Endodermal cell (in vitro differentiated cells): ENCODE results near the gene IST1. TPM values are rescaled to one million over a fixed set of nuclear protein-coding genes. Genes with fewer than 3 reads are reported as not detected.

ENCODE experiments used
- DNase-seq: peaks from one replicate; pipeline ENCODE4 v3.0.0-alpha.2; 2017
- H3K27ac ChIP-seq: 2 replicates; pipeline ENCODE4 v1.5.1; 2013; ENCODE audit warnings: mild to moderate bottlenecking, low read depth, low read length, moderate library complexity
- H3K27me3 ChIP-seq: 2 replicates; pipeline ENCODE4 v1.6.1; 2013; ENCODE audit warnings: mild to moderate bottlenecking, low read length, moderate library complexity; ENCODE audit not compliant: insufficient read depth, control insufficient read depth, poor library complexity, severe bottlenecking
- H3K36me3 ChIP-seq: 2 replicates; pipeline ENCODE4 v1.7.0; 2013; ENCODE audit warnings: mild to moderate bottlenecking, low read length, moderate library complexity; ENCODE audit not compliant: control insufficient read depth, insufficient read depth
- H3K4me1 ChIP-seq: one replicate; pipeline ENCODE4 v1.7.0; 2013; ENCODE audit warnings: low read length; ENCODE audit not compliant: control insufficient read depth, insufficient read depth
- H3K4me3 ChIP-seq: 2 replicates; pipeline ENCODE4 v1.5.1; 2013; ENCODE audit warnings: mild to moderate bottlenecking, low read length, moderate library complexity
- H3K9ac ChIP-seq: 2 replicates; pipeline ENCODE4 v1.6.1; 2013; ENCODE audit warnings: mild to moderate bottlenecking, low read length, moderate library complexity; ENCODE audit not compliant: poor library complexity, severe bottlenecking; ENCODE audit errors: extremely low read depth
- H3K9me3 ChIP-seq: 2 replicates; pipeline ENCODE4 v1.6.1; 2013; ENCODE audit warnings: mild to moderate bottlenecking, low read length, moderate library complexity; ENCODE audit not compliant: control insufficient read depth
- H3K27ac Mint-ChIP-seq: 2 replicates; pipeline ENCODE4 v1.8.0; 2020; ENCODE audit warnings: mixed read lengths
- H3K27me3 Mint-ChIP-seq: 2 replicates; pipeline ENCODE4 v1.8.0; 2021; ENCODE audit warnings: mild to moderate bottlenecking, mixed read lengths; ENCODE audit not compliant: insufficient read depth
- H3K36me3 Mint-ChIP-seq: 2 replicates; pipeline ENCODE4 v1.8.0; 2020; ENCODE audit warnings: low read depth, mixed read lengths
- H3K4me1 Mint-ChIP-seq: 2 replicates; pipeline ENCODE4 v1.8.0; 2020; ENCODE audit warnings: mixed read lengths
- H3K4me3 Mint-ChIP-seq: 2 replicates; pipeline ENCODE4 v1.8.0; 2020; ENCODE audit warnings: mild to moderate bottlenecking, moderate library complexity, mixed read lengths
- H3K9me3 Mint-ChIP-seq: 2 replicates; pipeline ENCODE4 v1.8.0; 2020; ENCODE audit warnings: mild to moderate bottlenecking, mixed read lengths
- WGBS, 2 experiments: methylation state at CpG; one replicate each; pipeline versions ENCODE4 v1.1.5 to v1.1.7; 2013; ENCODE audit warnings: missing lambda C conversion rate in 2 of 2, mixed read lengths in 1 of 2; ENCODE audit not compliant: insufficient coverage in 1 of 2, insufficient read length in 1 of 2; 5-methylcytosine and 5-hydroxymethylcytosine counted together
- total RNA-seq, 2 donors: library from RNA; stranded (reverse); fragmentation: NEBNext Ultra II Directional in 1 of 2; extraction: Animal tissue kit (Norgen Biotek cat#: 25700) in 1 of 2; gene quantifications; 2 replicates in 1 of 2; 3 replicates in 1 of 2; pipeline ENCODE4 v1.2.1, GENCODE V29; 2021
- TF ChIP-seq, protein P1 (sequence below): fragments of 200-600 bp; sonication (generic); conservative IDR thresholded peaks from 2 replicates; pipeline ENCODE4 v1.5.0; 2021; ENCODE audit warnings: antibody characterized with exemption, mild to moderate bottlenecking

IST1 gene
- total RNA-seq, 2 donors from 2014 or later = 259 to 319 TPM

DNA sequence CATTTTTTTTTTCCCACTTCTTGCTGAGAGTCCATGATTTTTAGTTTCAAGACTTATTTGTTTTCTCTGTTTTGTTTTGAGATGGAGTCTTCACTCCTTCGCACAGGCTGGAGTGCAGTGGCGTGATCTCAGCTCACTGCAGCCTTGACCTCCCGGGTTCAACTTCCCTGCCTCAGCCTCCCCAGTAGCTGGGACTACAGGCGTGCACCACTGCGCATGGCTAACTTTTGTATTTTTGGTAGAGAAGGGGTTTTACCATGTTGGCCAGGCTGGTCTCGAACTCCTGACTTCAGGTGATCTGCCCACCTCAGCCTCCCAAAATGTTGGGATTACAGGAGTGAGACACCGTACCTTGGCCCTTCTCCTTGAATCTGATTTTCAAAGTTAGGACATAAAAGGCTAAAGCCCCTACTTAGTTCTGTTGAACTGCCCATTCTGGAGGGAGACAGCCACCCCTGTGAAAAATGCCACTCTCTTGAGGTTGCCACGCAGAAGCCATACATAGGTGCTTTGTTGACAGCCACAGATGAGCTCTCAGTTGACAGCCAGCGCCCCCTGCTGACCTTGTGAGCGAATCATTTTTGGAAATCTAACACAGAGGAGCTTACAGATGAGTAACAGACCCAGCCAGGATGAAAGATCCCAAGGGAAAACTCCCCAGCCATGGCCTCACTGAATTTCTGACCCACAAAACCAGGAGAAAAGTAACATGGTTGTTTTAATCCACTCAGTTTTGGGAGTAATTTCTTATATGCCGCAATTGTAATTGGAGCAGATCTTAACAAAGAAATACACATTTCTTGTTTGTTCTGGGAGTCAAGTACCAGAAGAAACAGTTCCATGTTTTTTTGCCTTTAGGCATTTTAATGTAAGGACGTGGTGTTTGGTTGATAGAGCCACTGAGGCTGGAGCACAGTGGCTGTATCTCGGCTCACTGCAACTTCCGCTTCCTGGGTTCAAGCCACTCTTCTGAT lies 66.0 kb downstream of the IST1 start:
- Histone ChIP-seq H3K27me3 (no peaks in the 10 kb centered on the region), H3K4me1 (no peaks in the 10 kb centered on the region), H3K4me3 (no peak overlapping the region), H3K36me3 (no peaks in the 10 kb centered on the region), H3K9ac (no peak overlapping the region), H3K9me3 (no peaks in the 10 kb centered on the region), H3K27ac (no peak overlapping the region)
- Mint-ChIP-seq H3K4me3 (no peak overlapping the region), H3K36me3 (no peaks in the 10 kb centered on the region), H3K9me3 (no peaks in the 10 kb centered on the region), H3K4me1 (peaks cover 13% of the 10 kb centered on the region), H3K27me3 (no peaks in the 10 kb centered on the region), H3K27ac (no peak overlapping the region)
- 63 to 69% methylated on average over 9 to 14 of the region's 14 CpGs for WGBS, 2 experiments
- TF ChIP-seq, protein P1, sequence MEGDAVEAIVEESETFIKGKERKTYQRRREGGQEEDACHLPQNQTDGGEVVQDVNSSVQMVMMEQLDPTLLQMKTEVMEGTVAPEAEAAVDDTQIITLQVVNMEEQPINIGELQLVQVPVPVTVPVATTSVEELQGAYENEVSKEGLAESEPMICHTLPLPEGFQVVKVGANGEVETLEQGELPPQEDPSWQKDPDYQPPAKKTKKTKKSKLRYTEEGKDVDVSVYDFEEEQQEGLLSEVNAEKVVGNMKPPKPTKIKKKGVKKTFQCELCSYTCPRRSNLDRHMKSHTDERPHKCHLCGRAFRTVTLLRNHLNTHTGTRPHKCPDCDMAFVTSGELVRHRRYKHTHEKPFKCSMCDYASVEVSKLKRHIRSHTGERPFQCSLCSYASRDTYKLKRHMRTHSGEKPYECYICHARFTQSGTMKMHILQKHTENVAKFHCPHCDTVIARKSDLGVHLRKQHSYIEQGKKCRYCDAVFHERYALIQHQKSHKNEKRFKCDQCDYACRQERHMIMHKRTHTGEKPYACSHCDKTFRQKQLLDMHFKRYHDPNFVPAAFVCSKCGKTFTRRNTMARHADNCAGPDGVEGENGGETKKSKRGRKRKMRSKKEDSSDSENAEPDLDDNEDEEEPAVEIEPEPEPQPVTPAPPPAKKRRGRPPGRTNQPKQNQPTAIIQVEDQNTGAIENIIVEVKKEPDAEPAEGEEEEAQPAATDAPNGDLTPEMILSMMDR = peak; percentile 88
- DNase-seq = peak; percentile 96

DNA sequence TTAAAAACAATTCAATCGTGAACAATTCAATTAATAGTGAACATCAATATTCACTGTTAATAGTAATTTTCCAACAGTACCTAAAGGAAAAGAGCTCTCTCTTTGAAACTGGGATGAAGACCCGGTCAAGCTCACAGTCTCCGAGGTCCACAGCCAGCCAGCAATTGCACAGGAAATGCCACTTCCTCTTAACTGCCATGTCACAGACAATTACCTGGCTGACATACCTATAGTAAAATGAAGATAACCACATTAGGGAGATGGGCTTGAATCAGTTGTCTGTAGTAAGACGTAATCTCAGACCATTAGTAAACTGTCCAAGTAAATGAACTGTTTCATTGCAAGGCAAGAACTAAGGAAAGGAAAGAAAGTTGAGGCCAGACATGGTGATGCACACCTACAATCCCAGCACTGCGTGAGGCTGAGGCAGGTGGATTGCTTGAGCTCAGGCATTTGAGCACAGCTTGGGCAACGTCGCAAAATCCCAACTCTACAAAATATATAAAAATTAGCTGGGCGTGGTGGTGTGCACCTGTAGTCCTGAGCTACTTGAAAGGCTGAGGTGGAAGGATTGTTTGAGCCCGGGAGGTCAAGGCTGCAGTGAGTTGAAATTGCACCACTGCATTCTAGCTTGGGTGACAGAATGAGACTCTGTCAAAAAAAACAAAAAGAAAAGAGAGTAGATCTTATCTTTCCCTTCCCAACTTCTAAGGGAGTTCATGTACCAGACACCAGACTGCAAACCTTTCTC lies 68.0 kb downstream of the IST1 start:
- H3K27me3 Mint-ChIP-seq = no peaks in the 10 kb centered on the region
- Histone ChIP-seq H3K9ac (no peak overlapping the region), H3K9me3 (no peaks in the 10 kb centered on the region), H3K27ac (no peak overlapping the region), H3K27me3 (no peaks in the 10 kb centered on the region), H3K4me3 (no peak overlapping the region), H3K36me3 (no peaks in the 10 kb centered on the region), H3K4me1 (no peaks in the 10 kb centered on the region)
- 88 to 97% methylated on average over 6 to 7 of the region's 9 CpGs for WGBS, 2 experiments
- H3K4me1 Mint-ChIP-seq = peaks cover 19% of the 10 kb centered on the region
- H3K9me3 Mint-ChIP-seq = no peaks in the 10 kb centered on the region
- no peak overlapping the region for H3K4me3 Mint-ChIP-seq
- TF ChIP-seq, protein P1 = no peak
- no peak for DNase-seq
- H3K36me3 Mint-ChIP-seq = no peaks in the 10 kb centered on the region
- H3K27ac Mint-ChIP-seq = no peak overlapping the region

- H3K4me3 Mint-ChIP-seq = no peak overlapping the region
- Histone ChIP-seq H3K27me3 (no peaks in the 10 kb centered on the region), H3K27ac (no peak overlapping the region), H3K4me3 (no peak overlapping the region), H3K4me1 (no peaks in the 10 kb centered on the region), H3K36me3 (no peaks in the 10 kb centered on the region), H3K9ac (no peak overlapping the region), H3K9me3 (no peaks in the 10 kb centered on the region)
- TF ChIP-seq, protein P1 = no peak
- H3K27ac Mint-ChIP-seq = no peak overlapping the region
- H3K27me3 Mint-ChIP-seq = no peaks in the 10 kb centered on the region
- H3K9me3 Mint-ChIP-seq = no peaks in the 10 kb centered on the region
- peaks cover 19% of the 10 kb centered on the region for H3K4me1 Mint-ChIP-seq
- WGBS, 2 experiments = 96% methylated on average over 4 of the region's 4 CpGs; no CpG with 5 or more reads in 1 of the 2 experiments
- no peaks in the 10 kb centered on the region for H3K36me3 Mint-ChIP-seq
- DNase-seq = no peak
Measured at GRCh38 chr16:71965223-71965622, 69.9 kb downstream of the IST1 start.
